ENCODE measurements around the gene SLC10A7. TPM values are rescaled to one million over a fixed set of nuclear protein-coding genes. Genes with fewer than 3 reads are reported as not detected.

SLC10A7 gene
- total RNA-seq, 1 experiment from 2014 or later: 3.9 TPM

GRCh38 chr4:146342600-146343192, 179.0 kb downstream of the SLC10A7 start:
- Mint-ChIP-seq H3K4me1 (no peaks in the 10 kb centered on the region), H3K4me3 (no peak overlapping the region), H3K27ac (no peak overlapping the region), H3K36me3 (ENCODE audit: insufficient read depth in 1 of 3, low read depth in 3 of 3) (no peaks in the 10 kb centered on the region), H3K27me3 (ENCODE audit: low read depth) (peaks cover 4% of the 10 kb centered on the region), H3K9me3 (no peaks in the 10 kb centered on the region)
- Histone ChIP-seq H3K4me1 (ENCODE audit: insufficient read depth, low read length) (no peaks in the 10 kb centered on the region), H3K79me1 (ENCODE audit: insufficient read depth, low read depth, low read length, poor library complexity, severe bottlenecking) (no peaks in the 10 kb centered on the region), H3K4ac (ENCODE audit: low read depth, low read length) (no peak overlapping the region), H3K23ac (ENCODE audit: insufficient read length, low read depth, low read length) (no peak overlapping the region), H3K9ac (ENCODE audit: extremely low read depth, insufficient read length, low read length) (no peak overlapping the region), H2BK15ac (ENCODE audit: low read depth, low read length) (no peak overlapping the region), H2AFZ (ENCODE audit: low read length) (no peak overlapping the region), H3K14ac (ENCODE audit: insufficient read depth, low read length) (no peak overlapping the region), H3K9me3 (ENCODE audit: control insufficient read depth, low read depth, low read length) (no peaks in the 10 kb centered on the region), H2BK12ac (ENCODE audit: insufficient read length, low read depth, low read length) (no peak overlapping the region), H2AK5ac (ENCODE audit: insufficient read length, low read length) (no peak overlapping the region), H2BK20ac (ENCODE audit: low read depth, low read length, poor library complexity, severe bottlenecking) (no peak overlapping the region), H2BK5ac (ENCODE audit: insufficient read length, low read length) (no peak overlapping the region), H3T11ph (ENCODE audit: low read length) (no peak overlapping the region), H3K27me3 (ENCODE audit: insufficient read depth, low read length) (no peaks in the 10 kb centered on the region; the same call in 1 of the 2 replicates), H3K23me2 (ENCODE audit: insufficient read length, low read depth, low read length, poor library complexity, severe bottlenecking) (no peaks in the 10 kb centered on the region), H3K56ac (ENCODE audit: insufficient read length, low read depth, low read length) (no peak overlapping the region), H4K8ac (replicated peaks; ENCODE audit: insufficient read length, low read depth, low read length) (no peak overlapping the region), H3K4me2 (ENCODE audit: insufficient read depth, insufficient read length, low read length) (no peak overlapping the region), H4K5ac (ENCODE audit: insufficient read length, low read depth, low read length) (no peak overlapping the region), H4K91ac (ENCODE audit: insufficient read length, low read depth, low read length) (no peak overlapping the region), H3K79me2 (ENCODE audit: insufficient read depth, low read length) (no peaks in the 10 kb centered on the region), H3K27ac (ENCODE audit: insufficient read length, low read depth, low read length) (no peak overlapping the region), H3K18ac (ENCODE audit: insufficient read length, low read depth, low read length) (no peak overlapping the region), H2BK120ac (ENCODE audit: low read depth, low read length, poor library complexity, severe bottlenecking) (no peak overlapping the region), H4K20me1 (ENCODE audit: control insufficient read depth, insufficient read depth, insufficient read length) (no peaks in the 10 kb centered on the region)
- TF ChIP-seq CTCF (conservative IDR thresholded peaks at IDR 0.05): peak; percentile 77
- WGBS (ENCODE audit: extremely low coverage, insufficient read length, low lambda C conversion rate): no CpG with 5 or more reads among the region's 1 CpG
- no peak for DNase-seq
